Midbrain (tissue), 1 donor: ENCODE measurements around the gene MBL2.

Experiments
- DNase-seq: peaks from one replicate; lab custom pipeline; 2025; lab: John Stamatoyannopoulos, UW

MBL2 gene

DNA sequence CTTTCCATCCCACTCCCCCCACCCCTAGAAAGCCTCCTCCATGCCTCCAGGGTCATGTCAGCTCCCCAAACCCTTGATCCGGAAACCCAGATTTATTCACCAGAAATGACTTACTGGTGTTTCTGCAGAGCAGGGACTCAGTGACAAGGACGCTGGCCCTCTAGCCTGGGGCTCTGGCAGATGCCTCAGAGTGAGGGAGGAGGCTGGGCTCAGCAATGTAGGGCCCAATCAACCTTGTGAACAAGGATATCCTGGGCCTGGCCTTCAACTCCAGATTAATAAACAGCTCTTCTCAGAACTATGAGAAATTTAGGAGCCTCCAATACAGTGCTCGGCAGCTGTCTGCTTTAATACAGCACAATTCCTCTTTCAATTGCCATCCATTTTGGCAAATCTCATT is at the start of gene MBL2:
MBL2 (minus strand) TSS at position 162 of the 400 bp plus-strand sequence. CDS start 1,149 bp downstream, outside the sequence.
- DNase-seq, result no peak

DNA sequence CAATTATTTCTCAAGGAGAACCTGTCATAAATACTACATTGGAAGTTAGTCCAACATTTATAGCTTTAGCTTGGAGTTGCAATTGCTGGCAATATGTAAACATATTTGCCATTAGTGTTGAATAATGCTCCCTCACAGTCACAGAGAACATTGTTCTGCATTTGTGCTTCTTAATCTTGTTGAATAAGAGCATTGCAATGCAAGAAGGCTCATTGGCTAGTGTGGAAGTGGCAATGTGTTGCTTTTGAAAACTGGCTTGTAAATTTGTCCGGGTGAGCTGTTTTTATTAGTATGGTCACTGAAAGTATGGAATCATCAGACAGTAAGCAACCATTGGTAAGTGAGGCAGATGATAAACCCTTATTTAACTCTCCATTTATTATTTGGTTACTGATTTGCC is 47.7 kb upstream of the MBL2 start:
- no peak for DNase-seq

DNA sequence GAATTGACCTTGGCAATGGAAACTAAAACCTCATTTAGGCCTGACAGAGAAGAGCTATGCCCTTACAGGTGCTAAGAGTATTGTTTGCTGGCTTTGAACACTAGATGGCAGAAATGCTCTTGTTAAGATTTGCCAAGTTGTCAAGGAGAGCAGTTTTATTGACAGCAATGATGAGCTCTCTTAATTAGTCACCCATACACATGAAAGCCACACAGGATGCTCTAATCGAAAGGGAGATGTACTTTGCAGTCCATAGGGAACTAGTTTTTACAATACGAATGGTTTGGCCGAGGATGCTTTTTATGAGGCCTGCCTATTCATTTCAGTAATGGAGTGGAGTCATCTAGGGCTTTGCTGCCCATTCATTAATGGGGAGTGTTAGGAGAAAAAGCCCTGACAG is 45.4 kb upstream of the MBL2 start:
- peak; percentile 7 for DNase-seq

DNA sequence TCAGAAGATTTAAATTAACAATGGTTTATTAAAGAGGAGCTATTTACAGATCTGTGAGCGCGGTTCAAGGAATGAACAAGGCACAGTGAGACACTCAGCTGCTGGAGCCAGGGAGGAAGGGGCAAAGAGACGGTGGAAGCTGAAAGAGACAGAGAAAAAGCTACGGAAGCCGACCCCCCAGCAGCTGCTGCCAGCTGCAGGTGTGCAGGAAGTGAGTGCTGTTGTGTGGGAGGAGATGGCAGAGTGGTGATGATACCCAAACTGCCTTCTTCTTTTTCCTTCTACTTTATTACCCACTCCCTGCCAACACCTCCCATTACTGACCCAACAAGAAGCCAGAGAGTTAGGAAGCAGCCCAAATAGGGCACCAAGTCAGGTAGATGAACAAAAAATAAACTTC is 41.9 kb upstream of the MBL2 start:
- DNase-seq, result no peak

DNA sequence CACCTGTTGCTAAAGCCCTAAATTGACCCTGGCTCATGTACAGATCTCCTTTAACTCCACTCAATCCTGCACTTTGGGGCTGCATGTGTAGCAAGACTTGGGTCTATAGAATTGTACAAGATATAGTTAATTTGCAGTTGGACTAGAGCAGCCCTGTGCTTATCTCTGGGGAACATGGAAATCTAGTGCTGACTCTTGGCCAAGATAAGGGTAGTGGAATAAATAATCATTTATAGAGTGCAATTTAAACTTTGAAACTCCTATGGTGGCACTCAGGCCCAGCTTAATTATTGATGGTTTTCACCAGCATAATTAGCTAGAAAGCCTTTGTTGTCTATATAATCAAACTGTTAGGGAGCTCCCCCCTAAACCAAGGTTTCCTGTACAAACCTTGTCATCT is 39.2 kb upstream of the MBL2 start:
- no peak for DNase-seq

DNA sequence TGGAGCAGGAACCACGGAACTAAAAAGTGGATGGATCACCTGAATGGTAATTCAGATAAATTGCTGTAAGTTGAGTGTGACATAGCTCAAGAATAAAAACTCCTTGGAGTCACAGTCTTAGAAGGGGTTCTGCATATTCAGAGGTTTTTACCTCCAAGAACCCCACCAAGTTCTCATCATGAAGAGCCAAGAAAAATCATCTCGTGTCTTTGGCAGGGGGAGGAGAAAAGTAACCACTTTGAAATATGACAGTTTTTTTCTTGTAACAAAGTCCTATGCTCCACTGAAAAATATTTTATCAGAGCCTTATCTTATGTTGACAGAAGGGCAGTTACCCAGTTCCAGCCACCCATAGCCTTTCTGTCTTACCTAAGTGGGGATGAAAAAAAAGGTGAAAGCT is 38.2 kb upstream of the MBL2 start:
- no peak for DNase-seq

DNA sequence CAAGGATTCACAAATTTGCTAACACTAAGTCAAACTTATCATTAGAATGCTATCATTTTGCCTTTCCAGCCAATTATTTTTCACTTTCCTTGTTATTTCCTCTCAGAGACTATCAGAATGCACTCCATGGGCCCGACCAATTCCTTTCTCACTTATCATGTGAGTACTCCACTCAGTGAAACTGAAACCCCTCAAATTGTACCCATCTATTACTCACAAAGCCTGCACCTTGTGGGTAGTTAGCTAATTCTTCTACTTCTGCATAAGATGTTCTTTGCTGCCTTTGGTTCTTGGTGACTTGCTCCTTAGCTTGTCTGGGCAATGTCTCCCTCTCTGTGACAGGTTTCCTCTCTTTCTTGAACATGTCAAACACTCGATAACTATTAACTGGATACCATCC is 35.2 kb upstream of the MBL2 start:
- DNase-seq, result no peak

DNA sequence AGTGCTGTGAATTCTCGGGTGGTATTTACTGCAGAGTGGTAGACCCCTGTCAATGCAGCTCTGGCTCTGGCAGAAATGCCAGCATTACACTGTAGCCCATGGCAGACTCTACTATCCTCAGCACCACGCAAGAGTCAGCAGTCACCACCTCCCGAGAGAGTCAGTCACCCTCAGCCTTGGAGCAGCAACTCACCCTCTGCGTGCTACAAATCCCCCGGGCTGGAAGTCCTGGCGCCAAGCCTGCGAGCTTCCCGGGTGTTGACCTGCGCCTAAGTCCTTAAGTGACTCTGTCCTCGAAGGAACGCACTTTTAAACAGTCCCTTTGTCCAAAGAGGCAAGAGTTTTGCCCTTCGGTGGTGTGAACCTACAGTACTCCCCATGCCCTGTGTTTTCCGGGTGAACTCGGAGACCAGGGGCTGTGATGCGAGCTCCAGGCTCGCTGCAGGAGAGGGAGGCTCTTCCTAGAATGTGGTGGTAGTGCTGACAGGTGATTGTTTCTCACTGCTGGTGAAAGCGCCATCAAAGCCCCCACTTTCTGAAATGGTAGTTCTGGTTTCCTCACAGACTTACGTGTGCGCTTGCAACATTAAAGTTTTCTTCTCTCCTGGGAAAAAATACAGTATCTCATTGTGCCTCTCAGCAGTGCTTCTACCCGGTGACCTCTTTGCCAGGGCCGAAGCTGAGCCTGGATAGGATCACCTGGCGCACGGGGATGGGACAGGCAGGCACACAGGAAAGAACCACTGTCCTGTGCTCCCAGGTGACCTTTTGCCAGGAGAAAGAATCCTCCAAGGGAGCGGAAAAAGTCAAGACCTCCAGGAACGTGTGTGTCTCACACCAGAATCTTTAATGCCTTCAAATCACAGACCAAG is 33.1 kb upstream of the MBL2 start:
- DNase-seq, result no peak

DNA sequence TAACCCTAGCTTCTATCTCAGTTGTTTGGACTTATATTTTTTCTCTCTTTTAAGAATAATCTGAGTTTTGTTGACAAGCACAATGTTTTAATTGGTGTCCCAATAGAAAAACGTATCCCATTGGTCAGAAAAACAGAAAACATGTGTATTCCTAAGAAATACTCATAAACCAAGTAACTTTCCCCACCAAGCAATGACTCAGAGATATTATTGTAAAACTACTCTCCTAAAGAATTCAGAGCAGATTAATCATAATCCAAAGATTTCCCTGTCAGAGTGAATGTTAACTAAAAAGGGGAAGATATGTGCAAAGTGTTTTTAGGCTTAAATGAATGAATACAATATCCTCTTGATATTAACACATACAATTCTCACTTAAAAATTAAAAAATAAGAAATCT is 29.4 kb upstream of the MBL2 start:
- no peak for DNase-seq

DNA sequence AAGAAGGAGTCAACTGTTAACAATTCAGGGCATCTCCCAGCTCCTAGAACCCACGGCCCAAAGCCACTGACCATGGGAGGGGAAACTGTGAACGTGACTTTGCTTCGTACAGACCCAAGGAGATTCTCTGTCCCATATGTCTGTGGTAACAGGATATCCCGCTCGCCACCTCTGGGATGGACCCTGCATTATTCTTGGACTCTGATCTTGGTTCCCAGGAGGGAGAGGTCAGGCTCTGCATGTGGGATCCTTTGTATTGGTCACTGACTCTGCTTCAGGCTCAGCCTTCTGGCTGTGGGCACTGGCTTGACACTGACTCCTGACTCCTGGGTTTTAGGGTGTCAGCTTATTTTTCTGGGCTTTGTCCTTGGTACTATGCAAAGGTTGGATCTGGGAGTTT is 13.5 kb upstream of the MBL2 start:
- DNase-seq, result no peak

DNA sequence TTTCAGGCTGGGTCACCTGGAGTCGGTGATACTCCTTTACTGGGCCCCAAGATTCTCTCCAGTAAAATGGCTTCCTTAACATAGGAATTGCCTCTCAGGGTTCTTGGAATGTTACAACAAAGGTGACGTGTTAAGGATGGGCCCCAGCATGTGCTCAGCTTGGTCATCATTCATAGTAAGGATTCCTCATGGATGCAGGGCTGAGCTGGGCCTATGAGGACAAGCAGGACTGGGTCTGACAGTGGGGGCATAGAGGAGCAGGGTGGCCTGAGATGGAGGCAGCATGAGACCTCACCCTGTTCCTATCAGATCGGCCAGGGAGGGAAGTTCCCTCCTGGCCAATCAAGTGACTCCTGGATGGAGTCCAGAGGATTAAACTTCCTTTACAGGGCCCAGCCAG is 12.8 kb upstream of the MBL2 start:
- DNase-seq, result no peak

DNA sequence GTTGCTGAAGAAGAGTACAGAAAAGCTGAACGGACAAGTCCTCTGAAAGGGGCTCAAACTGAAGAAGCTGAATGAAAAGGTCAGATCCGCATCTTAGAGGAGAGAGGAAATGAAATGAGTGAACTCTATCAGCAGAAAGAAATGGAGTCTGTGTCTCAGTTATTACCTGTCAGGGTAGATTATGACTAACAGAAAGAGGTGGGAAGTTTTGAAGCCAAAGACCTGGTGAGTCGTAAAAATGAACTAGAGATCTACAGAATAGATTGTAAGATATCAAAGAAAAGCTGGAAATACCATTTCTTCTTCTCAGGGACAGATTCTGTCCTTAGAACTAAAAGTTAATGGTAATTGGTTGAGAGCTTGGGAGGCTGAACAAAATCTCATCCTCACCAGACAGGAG is 11.1 kb upstream of the MBL2 start:
- no peak for DNase-seq

DNA sequence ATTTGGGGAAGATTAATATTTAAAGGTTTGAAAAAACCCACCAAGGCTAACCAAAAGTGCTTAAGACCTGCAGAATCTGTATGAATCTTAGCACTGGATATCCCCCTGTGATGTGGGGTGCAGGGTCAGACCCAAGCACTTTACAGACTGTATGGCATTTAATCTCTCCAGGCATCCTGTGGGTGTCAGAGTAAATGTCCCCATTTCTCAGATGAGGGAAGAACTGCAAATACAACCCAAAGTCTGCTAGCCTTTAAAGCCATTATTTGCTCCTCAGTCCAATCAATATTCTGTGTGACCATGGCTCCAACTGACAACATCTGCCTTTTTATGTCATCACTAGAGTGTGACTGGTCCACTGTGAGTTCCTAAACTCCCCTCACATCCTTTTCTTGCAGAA is 10.0 kb upstream of the MBL2 start:
- DNase-seq, result peak; percentile 1

DNA sequence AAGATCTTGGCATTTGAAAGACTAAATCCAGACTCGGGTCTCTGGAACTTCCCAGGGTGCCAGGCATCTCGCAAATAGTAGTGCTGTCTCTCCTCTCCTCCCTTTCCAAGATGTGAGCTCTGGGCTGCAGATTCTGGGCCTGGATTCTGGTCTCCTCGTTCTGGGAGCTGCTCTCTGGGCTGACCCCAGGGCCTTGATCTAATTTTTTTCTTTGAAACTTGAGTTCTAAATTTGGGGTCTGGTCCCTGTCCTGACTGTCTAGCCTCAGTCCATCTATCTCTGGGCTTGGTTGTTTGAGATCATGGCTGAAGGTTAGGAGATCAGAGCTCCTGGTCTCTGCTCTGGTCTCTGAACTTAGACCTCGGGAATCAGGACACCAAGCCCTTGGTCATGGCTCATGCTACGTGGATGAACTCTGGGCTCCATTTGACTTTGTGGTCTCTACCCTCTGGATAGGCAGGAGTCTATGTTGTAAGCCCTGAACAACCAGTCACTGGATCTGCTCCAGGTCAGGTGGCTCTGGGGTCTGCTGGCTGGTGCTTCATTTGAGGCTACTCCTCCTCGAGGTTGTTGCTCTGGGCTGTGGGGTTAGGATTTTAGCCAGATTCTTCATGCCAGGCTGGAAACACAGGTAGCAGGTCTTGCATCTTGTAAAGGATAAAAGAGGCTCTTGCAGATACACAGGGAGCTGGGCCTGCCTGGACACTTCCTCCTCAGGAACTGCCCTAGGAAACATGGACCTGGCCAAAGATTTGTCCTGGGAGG is 8.0 kb upstream of the MBL2 start:
- no peak for DNase-seq

DNA sequence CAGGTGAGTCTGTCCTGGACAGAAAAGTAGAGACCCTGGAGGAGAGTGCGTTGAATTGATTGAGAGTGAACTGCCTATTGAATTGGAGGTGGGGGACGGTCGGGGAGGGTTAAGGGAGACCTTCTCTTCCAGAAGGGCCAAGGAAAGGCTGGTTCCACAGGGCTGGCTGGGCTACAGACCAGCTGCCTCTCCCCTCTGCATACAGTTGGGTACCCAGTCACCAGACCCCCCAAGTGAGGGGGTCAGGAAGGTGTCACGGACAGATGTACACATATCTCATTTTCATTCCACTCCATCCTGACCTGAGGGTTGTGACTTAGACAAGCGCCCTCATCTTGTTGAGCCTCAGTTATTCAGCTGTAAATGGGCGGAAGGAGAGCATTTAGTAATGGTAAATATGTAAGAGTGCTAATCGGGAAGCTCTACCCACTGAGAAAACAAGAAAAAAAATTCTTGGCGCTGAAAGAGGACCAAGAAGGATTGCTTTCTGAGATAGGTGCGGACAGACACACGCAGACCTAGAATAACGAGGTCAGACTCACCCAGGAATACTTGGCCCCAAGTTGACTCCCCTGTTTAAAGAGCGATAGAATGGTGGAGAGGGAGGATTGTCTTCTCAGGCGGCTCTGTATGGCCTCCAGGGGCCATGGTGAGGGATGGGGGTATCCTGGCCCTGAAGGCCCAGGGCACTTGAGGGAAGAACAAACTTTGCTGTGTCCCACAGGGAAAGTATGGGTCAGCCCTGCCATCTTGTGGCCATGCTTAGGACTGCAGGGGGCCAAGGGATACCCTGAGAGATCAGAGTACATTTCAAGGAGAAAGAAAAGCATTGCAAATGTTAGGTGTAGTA is 7.2 kb upstream of the MBL2 start:
- peak; percentile 70 for DNase-seq

DNA sequence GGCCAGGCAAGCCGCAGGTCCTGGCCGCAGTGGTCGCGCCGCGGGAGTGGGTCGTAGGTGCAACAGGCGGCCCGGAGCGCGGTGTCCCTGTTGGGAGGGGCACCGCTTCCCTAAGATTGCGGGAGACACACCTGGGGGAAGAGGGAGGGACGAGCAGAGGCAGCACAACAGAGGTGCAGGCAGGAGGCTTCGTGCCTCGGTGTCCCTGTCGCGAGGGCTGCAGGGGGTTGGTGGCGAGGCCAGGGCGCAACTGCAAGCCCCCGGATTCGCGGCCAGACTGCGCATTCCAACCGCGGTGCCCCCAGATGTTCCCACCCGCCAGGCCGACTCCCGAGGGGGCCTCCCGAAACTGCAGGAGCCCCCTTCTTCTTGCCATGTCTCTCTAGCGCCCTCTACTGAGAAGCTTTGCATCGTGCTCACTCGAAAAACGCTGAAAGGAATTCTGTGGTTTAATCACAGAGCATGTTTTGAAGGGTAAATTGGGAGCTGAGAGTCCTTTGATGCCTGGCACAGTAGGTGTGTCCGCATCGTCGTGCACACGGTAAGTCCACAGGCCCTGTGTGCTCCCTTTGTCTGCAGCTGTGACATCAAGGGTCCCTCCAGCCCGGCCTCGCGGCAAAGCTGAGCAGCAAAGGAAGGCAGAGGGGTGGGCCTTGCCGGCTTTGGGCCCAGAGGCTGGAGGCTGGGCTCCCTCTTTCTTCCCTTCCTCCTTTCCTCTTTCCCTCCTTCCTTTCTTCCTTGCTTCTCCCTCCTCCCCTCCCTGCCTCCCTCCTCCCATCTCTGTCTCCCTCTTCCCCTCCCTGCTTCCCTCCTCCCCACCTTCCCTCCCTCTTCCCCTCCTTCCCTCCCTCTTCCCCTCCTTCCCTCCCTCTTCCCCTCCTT is 6.2 kb upstream of the MBL2 start:
- peak; percentile 6 for DNase-seq

DNA sequence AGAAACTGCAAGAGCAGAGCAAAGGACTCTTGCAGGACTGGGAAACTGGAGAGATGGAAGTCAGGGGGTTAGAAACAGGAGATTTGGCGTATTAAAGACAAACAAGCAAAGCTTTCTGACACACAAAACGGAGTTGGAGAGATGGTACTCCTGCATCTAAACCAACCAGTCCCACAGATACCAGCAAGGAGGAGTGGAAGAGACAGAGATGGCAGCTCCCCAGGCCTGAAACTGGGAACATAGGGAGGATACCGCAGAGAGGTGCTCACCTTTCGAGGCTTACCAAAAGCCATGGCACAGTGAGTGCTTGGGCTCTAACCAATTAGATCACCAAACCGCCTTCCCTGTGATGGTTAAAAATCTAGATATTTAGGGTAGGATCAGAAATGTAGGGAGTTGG is 4.8 kb upstream of the MBL2 start:
- DNase-seq, result no peak

DNA sequence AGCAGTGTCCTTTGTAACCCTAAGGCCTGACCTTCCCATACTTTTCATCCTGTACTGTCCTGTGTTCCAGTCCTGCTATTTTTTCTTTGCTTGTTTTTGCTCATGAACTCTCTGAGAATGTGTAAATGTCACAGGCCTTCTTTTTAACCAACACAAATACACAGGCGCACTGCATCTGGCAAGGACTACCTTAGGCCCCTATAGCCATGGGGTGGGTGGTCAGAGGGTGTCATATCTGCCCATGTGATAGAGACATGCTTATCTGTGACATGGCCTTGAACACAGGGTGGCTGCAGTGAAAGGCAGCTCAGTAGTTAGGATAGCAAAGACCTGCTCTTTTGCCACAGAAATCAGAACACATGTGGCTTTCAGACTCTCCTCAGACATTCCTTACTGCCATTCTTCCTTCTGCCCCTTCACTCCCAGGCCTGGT is 3.9 kb upstream of the MBL2 start:
- DNase-seq, result no peak

DNA sequence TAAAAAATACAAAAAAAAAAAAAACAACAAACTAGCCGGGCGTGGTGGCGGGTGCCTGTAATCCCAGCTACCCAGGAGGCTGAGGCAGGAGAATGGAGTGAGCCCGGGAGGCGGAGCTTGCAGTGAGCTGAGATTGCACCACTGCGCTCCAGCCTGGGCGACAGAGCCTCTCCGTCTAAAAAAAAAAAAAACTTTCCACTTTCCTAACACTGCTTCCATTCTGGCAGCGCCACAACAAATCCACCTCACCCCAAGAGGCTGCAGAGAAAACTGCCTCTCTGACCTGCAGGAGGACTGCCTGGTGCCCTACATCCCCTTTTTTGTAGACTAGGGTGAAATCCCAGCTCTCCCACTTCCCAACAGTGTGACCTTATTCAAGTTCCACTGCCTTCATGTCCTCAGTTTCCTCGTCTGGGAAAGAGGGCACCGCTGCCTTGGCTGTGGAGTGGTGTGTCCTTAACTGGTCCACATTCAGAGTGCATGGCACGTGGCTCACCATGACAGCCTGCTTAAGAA is 2.6 kb upstream of the MBL2 start:
- DNase-seq, result no peak

DNA sequence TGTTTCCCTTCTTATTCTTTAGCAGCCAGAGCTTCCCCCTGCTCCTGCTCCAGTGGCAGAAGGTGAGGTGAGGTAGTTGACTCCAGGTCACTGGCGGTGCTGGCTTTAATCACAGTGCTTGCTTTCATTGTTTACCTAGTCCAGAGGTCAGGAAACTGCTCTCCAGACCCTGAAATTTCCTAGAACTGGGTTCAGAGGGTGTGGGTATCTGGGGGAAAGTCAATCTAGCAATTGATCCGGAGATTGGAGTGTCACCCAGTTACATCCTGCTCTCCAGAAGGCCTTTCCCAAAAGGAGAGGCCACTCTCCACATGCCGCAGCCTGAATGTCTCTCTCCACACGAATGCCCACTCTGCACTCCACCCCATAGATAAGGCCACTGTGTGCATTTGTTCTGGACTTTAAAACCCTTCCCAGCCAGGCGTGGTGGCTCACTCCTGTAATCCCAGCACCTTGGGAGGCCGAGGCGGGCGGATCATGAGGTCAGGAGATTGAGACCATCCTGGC is 2.1 kb upstream of the MBL2 start:
- no peak for DNase-seq

DNA sequence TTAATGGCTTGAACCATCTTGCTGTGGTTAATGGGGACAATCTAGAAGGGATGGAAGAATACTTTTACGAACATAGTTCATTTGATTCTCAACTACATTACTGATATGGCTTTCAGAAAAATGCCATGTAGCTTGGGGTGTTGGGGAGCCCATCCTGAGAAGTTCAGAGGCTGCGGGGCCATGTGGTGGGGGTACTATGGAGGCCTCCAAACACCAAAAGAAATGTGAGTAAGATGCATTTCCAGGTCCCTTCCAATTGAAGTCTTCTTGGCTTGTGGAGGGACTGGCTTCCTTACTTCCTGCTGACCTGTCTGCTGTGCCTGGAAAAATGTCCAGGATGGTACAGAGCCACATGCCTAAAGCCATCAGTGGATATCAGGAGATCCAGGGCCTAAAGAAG is 1.6 kb upstream of the MBL2 start:
- no peak for DNase-seq
